ENCODE measurements around the gene NEDD9.

Gene NEDD9

DNA sequence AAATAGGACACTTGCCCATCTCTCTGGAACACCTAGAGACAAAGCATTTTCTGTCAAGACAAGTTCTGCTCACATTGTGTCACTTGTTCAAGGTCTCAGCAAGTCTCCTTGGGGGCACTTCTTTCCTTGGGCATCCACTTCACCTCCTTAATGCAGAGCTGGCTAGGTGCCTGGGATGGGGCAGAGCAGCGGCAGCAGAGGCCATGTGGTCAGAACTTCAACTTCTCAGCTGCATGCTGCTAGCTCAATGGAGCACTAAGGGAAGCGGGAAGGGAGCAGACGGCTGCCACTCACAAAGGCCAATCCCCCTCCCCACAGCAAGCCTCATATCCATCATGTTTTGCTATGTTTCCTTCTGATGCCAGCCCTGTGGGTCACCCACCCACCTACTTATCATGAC is 31.5 kb downstream of the NEDD9 start:
- no peak for DNase-seq (ENCODE audit: low read depth)

DNA sequence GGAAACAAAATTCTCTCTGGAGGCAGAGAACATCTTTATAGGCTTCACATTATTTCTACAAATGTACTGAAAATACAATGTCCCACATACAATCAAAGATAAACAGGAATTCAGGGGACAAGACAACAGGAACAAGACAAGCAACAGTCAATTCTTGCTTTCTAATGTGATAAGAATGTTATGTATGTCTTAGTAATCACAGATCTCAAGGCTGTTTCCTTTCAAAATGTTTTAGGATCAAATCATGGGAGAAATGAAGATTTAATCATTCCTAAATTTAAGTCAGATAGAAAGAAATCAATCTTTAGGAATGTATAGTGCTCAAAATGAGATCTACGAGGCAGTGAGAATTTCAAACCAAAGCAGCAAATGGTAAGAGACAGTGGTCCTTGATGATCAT is 32.1 kb downstream of the NEDD9 start:
- no peak for DNase-seq (ENCODE audit: low read depth)

- no peak for DNase-seq (ENCODE audit: low read depth)
Observed at GRCh38 chr6:11198663-11199603, 33.5 kb downstream of the NEDD9 start.

GRCh38 chr6:11197850-11198249 is 34.6 kb downstream of the NEDD9 start:
- DNase-seq (ENCODE audit: low read depth) = no peak

DNA sequence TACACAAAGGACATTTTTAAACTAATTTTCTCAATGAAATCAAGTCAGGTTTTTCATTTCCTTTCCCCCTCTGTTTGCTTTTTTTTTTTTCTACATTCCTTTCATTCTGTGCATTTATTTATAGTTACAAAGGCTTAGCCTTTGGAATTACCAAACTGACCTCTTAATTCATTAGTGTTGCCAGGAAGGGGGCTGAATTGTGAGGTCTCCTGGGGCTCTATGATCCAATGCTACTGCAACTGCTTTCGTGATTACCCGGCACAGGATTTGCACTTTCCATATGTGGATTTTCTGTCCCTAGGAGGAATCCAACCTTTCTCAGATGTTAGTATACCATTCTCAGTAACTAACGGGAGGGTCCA is 35.3 kb downstream of the NEDD9 start:
- no peak for DNase-seq (ENCODE audit: low read depth)

DNA sequence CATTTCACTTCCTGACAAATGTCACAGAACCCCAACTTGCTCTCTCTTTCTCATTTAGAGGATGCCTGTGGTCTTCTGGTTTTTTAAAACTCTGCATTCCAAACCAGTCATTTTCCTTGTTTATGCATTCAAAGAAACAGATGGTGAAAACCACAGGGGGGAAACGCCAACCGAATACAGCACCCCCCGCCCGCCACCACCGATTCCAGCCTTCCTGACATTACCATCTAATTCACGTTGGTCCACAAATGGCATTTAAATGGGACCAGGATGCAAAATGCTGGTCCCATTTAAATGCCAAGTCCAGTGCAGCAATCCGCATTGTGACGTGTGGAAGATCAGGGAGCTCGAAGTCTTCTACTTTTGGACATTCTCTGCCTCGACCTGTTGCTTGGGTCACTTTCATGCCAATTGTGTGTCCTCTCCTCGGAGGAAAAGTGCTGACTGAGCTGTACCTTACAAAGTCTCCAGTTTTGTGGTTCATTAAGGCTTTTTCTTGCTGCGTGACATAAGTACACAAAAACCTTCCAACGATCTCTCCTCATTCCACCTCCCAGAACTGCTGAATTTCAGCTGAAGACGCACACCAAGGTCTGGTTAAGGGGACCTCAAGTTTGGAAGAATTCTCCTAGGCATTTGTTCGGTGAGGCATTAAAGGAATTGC is 35.8 kb downstream of the NEDD9 start:
- no peak for DNase-seq (ENCODE audit: low read depth)

GRCh38 chr6:11194356-11195218 is 37.9 kb downstream of the NEDD9 start:
- DNase-seq (ENCODE audit: low read depth) = no peak

- DNase-seq (ENCODE audit: low read depth) = no peak
Observed at GRCh38 chr6:11193434-11193833, 39.0 kb downstream of the NEDD9 start.

DNA sequence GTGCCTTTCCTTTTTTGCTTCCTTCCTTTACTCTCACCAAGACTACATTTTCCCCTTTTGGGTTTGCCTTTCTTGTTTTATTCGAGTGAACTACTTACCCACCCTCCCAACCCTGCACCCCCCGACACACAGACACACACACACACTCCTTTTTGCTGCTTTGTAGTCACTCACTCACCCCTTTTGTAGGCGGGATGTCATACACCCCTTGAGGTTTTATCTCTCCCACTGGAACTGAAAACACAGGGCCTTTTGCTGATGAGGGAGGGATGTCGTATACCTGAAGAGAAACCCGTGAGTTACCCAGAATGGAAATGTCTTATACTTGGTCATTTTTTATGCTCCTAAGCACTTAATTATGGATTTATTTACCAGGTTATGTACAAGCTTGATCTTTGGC is 40.3 kb downstream of the NEDD9 start:
- DNase-seq (ENCODE audit: low read depth) = no peak

GRCh38 chr6:11190625-11191245 is 41.7 kb downstream of the NEDD9 start:
- no peak for DNase-seq (ENCODE audit: low read depth)

GRCh38 chr6:11189865-11190624 is 42.4 kb downstream of the NEDD9 start:
- DNase-seq (ENCODE audit: low read depth) = no peak

GRCh38 chr6:11188161-11188915 is 44.1 kb downstream of the NEDD9 start:
- no peak for DNase-seq (ENCODE audit: low read depth)

DNA sequence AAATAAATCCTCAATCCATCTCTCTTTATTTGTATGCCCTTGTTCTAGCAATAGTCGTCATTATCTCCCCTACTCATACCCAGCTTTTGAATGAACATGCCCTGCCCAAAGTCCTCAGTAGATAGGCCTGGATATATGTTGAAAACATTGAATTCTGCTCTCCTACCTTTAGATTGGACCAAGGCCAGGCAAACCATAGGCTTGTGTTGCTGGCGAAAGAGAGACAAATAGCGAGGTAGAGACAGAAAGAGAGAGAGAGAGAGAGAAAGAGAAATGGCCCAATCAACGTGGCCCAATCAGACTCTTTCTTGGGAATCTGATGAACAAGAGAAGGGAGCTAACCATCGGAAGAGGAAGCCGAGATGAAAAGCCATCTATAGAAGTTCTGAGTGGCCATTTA is 45.2 kb downstream of the NEDD9 start:
- DNase-seq (ENCODE audit: low read depth) = no peak

DNA sequence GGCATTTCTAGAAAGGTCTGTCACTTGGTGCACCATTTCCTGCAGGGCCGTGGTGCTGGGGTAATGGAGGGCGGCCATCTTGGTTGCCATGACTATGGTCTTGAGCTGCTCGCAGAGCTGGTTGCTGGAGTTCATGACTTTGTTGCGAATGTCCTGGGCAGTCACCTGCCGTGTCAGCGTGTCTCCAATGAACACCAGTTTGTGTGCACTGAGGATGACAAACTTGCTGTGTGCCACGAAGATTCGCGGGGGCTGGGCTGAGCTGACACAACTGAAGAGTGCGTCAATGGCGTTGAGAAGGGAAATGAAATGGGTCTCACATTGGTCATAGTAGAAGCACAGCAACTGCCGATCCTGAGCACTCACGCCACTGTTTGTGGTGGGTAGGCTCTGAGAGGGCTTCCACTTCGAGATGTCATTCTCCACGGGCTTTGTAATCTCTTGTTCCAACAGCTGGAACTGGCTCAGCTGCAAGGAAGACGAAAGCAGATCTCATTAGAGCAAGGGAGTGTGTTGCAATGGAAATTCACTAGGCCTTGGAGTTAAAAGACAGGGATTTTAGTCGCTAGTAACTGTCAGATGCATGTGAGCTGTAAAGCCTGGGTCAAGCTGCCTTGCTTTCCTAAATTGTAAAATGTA is 47.1 kb downstream of the NEDD9 start:
- no peak for DNase-seq (ENCODE audit: low read depth)

DNA sequence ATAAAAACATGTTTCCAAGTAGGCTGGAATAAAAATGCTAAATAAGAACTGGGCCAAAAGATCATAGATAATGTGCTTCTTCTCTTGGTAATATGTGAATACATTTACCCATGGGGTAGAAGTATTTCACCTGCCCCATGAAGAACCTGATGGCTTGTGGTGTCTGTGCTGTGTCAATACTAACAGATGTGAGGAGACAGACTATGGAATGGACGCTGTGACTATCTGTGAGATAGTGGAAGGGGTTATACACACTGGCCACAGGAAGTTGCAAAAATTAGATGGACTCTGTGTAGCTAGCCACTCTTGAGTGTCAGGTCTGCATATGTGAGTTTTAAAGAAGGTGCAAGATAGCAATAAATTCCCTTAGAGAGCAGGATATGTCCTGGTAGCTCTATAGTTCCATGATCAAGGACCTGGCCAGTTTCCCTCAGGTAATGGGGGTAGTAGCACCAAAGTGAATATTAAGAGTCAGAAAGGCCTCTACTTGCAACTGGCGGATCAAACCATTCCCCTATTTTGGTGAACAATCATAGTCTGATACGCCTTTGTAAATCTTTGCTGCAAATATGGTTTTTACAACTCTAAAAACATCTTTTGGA is 48.6 kb downstream of the NEDD9 start:
- DNase-seq (ENCODE audit: low read depth) = no peak

GRCh38 chr6:11181478-11182136 is 50.9 kb downstream of the NEDD9 start:
- DNase-seq (ENCODE audit: low read depth) = no peak

GRCh38 chr6:11179419-11180202 is 52.9 kb downstream of the NEDD9 start:
- no peak for DNase-seq (ENCODE audit: low read depth)

- no peak for DNase-seq (ENCODE audit: low read depth)
Observed at GRCh38 chr6:11179088-11179418, 53.4 kb downstream of the NEDD9 start.
